Right atrium auricular region (tissue), 2 donors: ENCODE results near the gene SIPA1. TPM values are rescaled to one million over a fixed set of nuclear protein-coding genes. Genes with fewer than 3 reads are reported as not detected.

Experiments used
- DNase-seq: peaks from one replicate; pipeline ENCODE4 v3.0.0-alpha.2; 2019; ENCODE audit warnings: low spot score
- H3K27ac ChIP-seq, 2 donors: fragments of 200-600 bp; sonication (generic); 1 replicate in 1 of 2; 2 replicates in 1 of 2; pipeline ENCODE4 v1.5.1; 2016 to 2019
- H3K27me3 ChIP-seq, 2 donors: fragments of 200-600 bp; sonication (generic); one replicate each; pipeline versions ENCODE4 v1.5.1 to v1.6.0; 2017 to 2019
- H3K36me3 ChIP-seq: fragments of 200-600 bp; sonication (generic); one replicate; pipeline ENCODE4 v1.5.1; 2016
- H3K4me1 ChIP-seq, 2 donors: fragments of 200-600 bp; sonication (generic); one replicate each; pipeline versions ENCODE4 v1.5.1 to v1.6.0; 2017 to 2019
- H3K4me3 ChIP-seq, 2 donors: fragments of 200-600 bp; sonication (generic); 1 replicate in 1 of 2; 2 replicates in 1 of 2; pipeline ENCODE4 v1.5.1; 2017 to 2019; ENCODE audit warnings: mild to moderate bottlenecking in 1 of 2, moderate library complexity in 1 of 2
- H3K9me3 ChIP-seq, 2 donors: fragments of 200-600 bp; sonication (generic); one replicate each; pipeline ENCODE4 v1.5.1; 2019
- CTCF ChIP-seq, 2 donors: fragments of 200-600 bp; sonication (generic); IDR thresholded peaks; one replicate each; pipeline ENCODE4 v1.5.1; 2019; ENCODE audit warnings: antibody characterized with exemption in 2 of 2
- total RNA-seq, 2 donors: library from RNA; depleted of rRNA; stranded (reverse); fragments of >200 nt; gene quantifications; one replicate each; pipeline ENCODE4 v1.1.0, GENCODE V29; 2016

The SIPA1 gene
- total RNA-seq, 2 donors from 2014 or later: 14.5 to 29.6 TPM

DNA sequence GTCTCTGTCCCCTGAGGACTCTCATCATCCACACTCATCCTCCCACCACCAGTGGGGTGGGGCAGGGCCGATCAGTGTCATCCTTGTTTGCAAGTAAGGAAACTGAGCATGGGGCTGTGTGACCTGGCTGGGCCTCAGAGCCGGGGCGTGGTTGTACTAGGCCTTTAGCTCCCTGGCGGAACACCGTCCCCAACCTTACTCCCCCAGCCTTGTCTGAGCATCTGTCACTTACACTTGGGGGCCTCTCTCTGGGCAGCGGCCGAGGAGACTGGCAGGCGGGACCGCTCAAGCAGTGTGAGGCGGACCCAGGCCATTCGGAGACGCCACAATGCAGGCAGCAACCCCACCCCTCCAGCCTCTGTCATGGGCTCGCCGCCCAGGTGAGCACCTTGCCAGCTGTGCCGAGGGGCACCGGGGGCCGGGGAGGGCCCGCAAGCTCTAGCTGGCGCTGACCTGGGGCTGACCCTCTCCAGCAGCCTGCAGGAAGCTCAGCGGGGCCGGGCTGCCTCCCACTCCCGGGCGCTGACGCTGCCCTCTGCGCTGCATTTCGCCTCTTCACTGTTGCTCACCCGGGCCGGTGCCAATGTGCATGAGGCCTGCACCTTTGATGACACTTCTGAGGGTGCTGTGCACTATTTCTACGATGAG, 18.5 kb upstream of the SIPA1 start:
- no peak overlapping the region for H3K27ac ChIP-seq
- peaks cover 0 to 19% of the 10 kb centered on the region in 2 donors for H3K4me1 ChIP-seq
- no peak for TF ChIP-seq CTCF (IDR thresholded peaks at IDR 0.05)
- no peaks in the 10 kb centered on the region for H3K9me3 ChIP-seq
- H3K4me3 ChIP-seq: no peak overlapping the region
- H3K36me3 ChIP-seq: peaks cover 54% of the 10 kb centered on the region
- DNase-seq: no peak
- H3K27me3 ChIP-seq: no peaks in the 10 kb centered on the region

- peaks cover 0 to 18% of the 10 kb centered on the region in 2 donors for H3K4me1 ChIP-seq
- H3K9me3 ChIP-seq: no peaks in the 10 kb centered on the region
- H3K36me3 ChIP-seq: peaks cover 66% of the 10 kb centered on the region
- no peak for TF ChIP-seq CTCF (IDR thresholded peaks at IDR 0.05)
- H3K27ac ChIP-seq: no peak overlapping the region
- DNase-seq: no peak
- H3K4me3 ChIP-seq: no peak overlapping the region
- H3K27me3 ChIP-seq: no peaks in the 10 kb centered on the region
These were observed 17.2 kb upstream of the SIPA1 start for GRCh38 chr11:65620666-65621065.

DNA sequence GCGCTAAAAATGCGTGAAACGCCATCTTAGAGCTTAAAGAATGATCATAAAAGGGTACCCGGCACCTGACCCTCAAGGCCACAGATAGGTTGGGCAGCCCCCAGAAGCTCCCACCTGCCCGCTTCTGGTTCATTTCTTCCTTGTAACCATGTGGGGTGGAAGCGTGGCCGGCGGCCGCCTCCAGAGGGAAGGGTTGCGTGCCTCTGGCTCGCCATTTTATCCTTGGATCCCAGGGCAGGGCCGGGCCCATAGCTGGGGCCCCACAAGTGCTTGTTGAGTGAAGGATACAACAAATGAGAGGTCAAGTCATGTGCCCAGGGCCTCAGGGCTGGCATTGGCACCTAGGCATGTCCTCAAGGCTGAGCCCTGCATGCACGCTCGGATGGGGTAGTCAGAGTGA, 16.4 kb upstream of the SIPA1 start:
- no peak for DNase-seq
- Histone ChIP-seq H3K27me3 (no peaks in the 10 kb centered on the region), H3K4me3 (no peak overlapping the region), H3K36me3 (peaks cover 72% of the 10 kb centered on the region), H3K9me3 (no peaks in the 10 kb centered on the region), H3K4me1 (peaks cover 0 to 18% of the 10 kb centered on the region in 2 donors), H3K27ac (no peak overlapping the region)
- no peak for TF ChIP-seq CTCF (IDR thresholded peaks at IDR 0.05)

DNA sequence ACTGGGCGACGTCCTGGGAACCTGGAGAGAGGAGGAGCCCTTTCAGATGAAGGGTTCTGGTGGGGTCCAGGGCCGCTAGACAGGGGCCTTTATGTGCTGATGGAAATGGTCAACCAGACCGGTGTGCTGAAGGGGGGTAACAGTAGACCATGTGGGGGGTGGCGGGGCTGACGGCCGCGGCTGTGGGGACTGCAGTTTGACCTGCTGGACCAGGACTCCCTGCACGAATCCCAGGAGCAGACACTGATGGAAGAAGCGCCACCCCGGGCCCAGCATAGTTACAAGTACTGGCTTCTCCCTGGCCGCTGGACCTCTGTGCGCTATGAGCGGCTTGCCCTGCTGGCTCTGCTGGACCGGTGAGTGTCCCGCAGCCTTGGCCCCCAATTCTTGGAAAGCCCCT, 15.9 kb upstream of the SIPA1 start:
- TF ChIP-seq CTCF (IDR thresholded peaks at IDR 0.05): no peak
- Histone ChIP-seq H3K4me1 (peaks cover 0 to 13% of the 10 kb centered on the region in 2 donors), H3K9me3 (no peaks in the 10 kb centered on the region), H3K27ac (no peak overlapping the region), H3K4me3 (no peak overlapping the region), H3K36me3 (peaks cover 77% of the 10 kb centered on the region), H3K27me3 (no peaks in the 10 kb centered on the region)
- DNase-seq: no peak

GRCh38 chr11:65623177-65623576, 14.7 kb upstream of the SIPA1 start:
- Histone ChIP-seq H3K4me3 (no peak overlapping the region), H3K9me3 (no peaks in the 10 kb centered on the region), H3K4me1 (peaks cover 0 to 9% of the 10 kb centered on the region in 2 donors), H3K27me3 (no peaks in the 10 kb centered on the region), H3K27ac (no peak overlapping the region), H3K36me3 (peaks cover 79% of the 10 kb centered on the region)
- DNase-seq: no peak
- no peak for TF ChIP-seq CTCF (IDR thresholded peaks at IDR 0.05)
